DMS 273 (cell line): ENCODE results near the gene IRAK3.
"Not testable (repeated sequence)": the region's sequence is repeated elsewhere in the genome, so short reads cannot be mapped to it uniquely, and the experiment has no call there.

ENCODE experiments used
- DNase-seq: peaks from one replicate; lab custom pipeline; 2025; ENCODE audit not compliant: unreplicated experiment; lab: John Stamatoyannopoulos, UW

IRAK3 gene

GRCh38 chr12:66211573-66211972, 22.6 kb downstream of the IRAK3 start:
- not testable (repeated sequence) for DNase-seq

- DNase-seq, result not testable (repeated sequence)
These were observed 24.0 kb downstream of the IRAK3 start for GRCh38 chr12:66213011-66213410.

GRCh38 chr12:66217342-66217917, 28.4 kb downstream of the IRAK3 start:
- DNase-seq, result no peak

GRCh38 chr12:66228462-66228861, 39.4 kb downstream of the IRAK3 start:
- no peak for DNase-seq

- DNase-seq, result peak; percentile 28
These were observed 43.2 kb downstream of the IRAK3 start for GRCh38 chr12:66232263-66232662.

GRCh38 chr12:66234037-66234693, 45.2 kb downstream of the IRAK3 start:
- peak; percentile 87 for DNase-seq

- DNase-seq, result peak; percentile 71
These were observed 46.0 kb downstream of the IRAK3 start for GRCh38 chr12:66234773-66235625.

- DNase-seq, result peak; percentile 31
These were observed 46.7 kb downstream of the IRAK3 start for GRCh38 chr12:66235626-66236281.

- DNase-seq, result not testable (repeated sequence)
These were observed 47.3 kb downstream of the IRAK3 start for GRCh38 chr12:66236282-66236675.

- DNase-seq, result no peak
These were observed 48.0 kb downstream of the IRAK3 start for GRCh38 chr12:66236969-66237368.

- DNase-seq, result no peak
These were observed 48.6 kb downstream of the IRAK3 start for GRCh38 chr12:66237505-66238175.

- DNase-seq, result no peak
These were observed 50.3 kb downstream of the IRAK3 start for GRCh38 chr12:66239295-66239694.

- DNase-seq, result peak; percentile 2
These were observed 51.2 kb downstream of the IRAK3 start for GRCh38 chr12:66240096-66240820.

- DNase-seq, result no peak
These were observed 52.3 kb downstream of the IRAK3 start for GRCh38 chr12:66241061-66242043.

GRCh38 chr12:66242311-66242710, 53.3 kb downstream of the IRAK3 start:
- DNase-seq, result peak; percentile 14

- DNase-seq, result no peak
These were observed 54.9 kb downstream of the IRAK3 start for GRCh38 chr12:66243911-66244310.

GRCh38 chr12:66244446-66244845, 55.4 kb downstream of the IRAK3 start:
- no peak for DNase-seq

GRCh38 chr12:66247741-66248140, 58.7 kb downstream of the IRAK3 start:
- DNase-seq, result no peak

- no peak for DNase-seq
These were observed 62.0 kb downstream of the IRAK3 start for GRCh38 chr12:66251049-66251448.
